Gastrocnemius medialis (tissue), 4 donors: Measurements from ENCODE around the gene FGF14.

ENCODE experiments used
- CTCF ChIP-seq, 5 experiments: fragments of 450-650 bp in 3 of 5; fragments of 200-600 bp in 2 of 5; sonication (generic) in 2 of 5; IDR thresholded peaks in 4 of 5; conservative IDR thresholded peaks in 1 of 5; 1 replicate in 4 of 5; 2 replicates in 1 of 5; pipeline ENCODE4 v1.5.1; 2016 to 2019; ENCODE audit warnings: antibody characterized with exemption in 5 of 5, mild to moderate bottlenecking in 3 of 5, moderate library complexity in 3 of 5
- POLR2A ChIP-seq, 2 donors: fragments of 450-650 bp; IDR thresholded peaks; one replicate each; pipeline ENCODE4 v1.6.1; 2017; ENCODE audit warnings: antibody characterized with exemption in 2 of 2, mild to moderate bottlenecking in 2 of 2, moderate library complexity in 2 of 2

GRCh38 chr13:101697745-101698144 is 704.1 kb downstream of the FGF14 start:
- no peak for TF ChIP-seq CTCF (IDR thresholded peaks at IDR 0.05 in 4 of 5, conservative IDR thresholded peaks at IDR 0.05 in 1 of 5)
- no peak for TF ChIP-seq POLR2A (IDR thresholded peaks at IDR 0.05)
